Spleen (tissue), 11 donors: ENCODE results near the gene RNF150. TPM values are rescaled to one million over a fixed set of nuclear protein-coding genes. Genes with fewer than 3 reads are reported as not detected.

ENCODE experiments used
- DNase-seq: peaks from one replicate; pipeline ENCODE4 v3.0.0-alpha.2; 2020
- H3K27ac ChIP-seq, 8 donors: fragments of 200-600 bp; sonication (generic) in 7 of 8; 1 replicate in 4 of 8; 2 replicates in 4 of 8; pipeline versions ENCODE4 v1.5.0 to v1.8.0; 2016 to 2021; ENCODE audit warnings: inconsistent platforms in 4 of 8, mild to moderate bottlenecking in 4 of 8, moderate library complexity in 1 of 8
- H3K27me3 ChIP-seq, 7 donors: fragments of 200-600 bp; sonication (generic) in 6 of 7; replicated peaks in 1 of 7; 1 replicate in 4 of 7; 2 replicates in 3 of 7; pipeline versions ENCODE4 v1.5.0 to v1.8.0; 2016 to 2021; ENCODE audit warnings: inconsistent platforms in 3 of 7, mild to moderate bottlenecking in 1 of 7
- H3K36me3 ChIP-seq, 6 donors: fragments of 200-600 bp; sonication (generic) in 5 of 6; 1 replicate in 4 of 6; 2 replicates in 2 of 6; pipeline versions ENCODE4 v1.5.0 to v1.8.0; 2016 to 2021; ENCODE audit warnings: inconsistent platforms in 2 of 6
- H3K4me1 ChIP-seq, 6 donors: fragments of 200-600 bp; sonication (generic) in 5 of 6; 1 replicate in 3 of 6; 2 replicates in 3 of 6; pipeline versions ENCODE4 v1.5.0 to v1.8.0; 2016 to 2021; ENCODE audit warnings: inconsistent platforms in 3 of 6
- H3K4me3 ChIP-seq, 8 donors: fragments of 200-600 bp; sonication (generic) in 7 of 8; 1 replicate in 4 of 8; 2 replicates in 4 of 8; pipeline versions ENCODE4 v1.5.0 to v1.8.0; 2016 to 2021; ENCODE audit warnings: inconsistent platforms in 4 of 8, mild to moderate bottlenecking in 4 of 8, moderate library complexity in 2 of 8
- H3K9me3 ChIP-seq, 8 donors: fragments of 200-600 bp; sonication (generic) in 7 of 8; 1 replicate in 4 of 8; 2 replicates in 4 of 8; pipeline versions ENCODE4 v1.5.0 to v1.8.0; 2016 to 2021; ENCODE audit warnings: inconsistent platforms in 4 of 8
- POLR2A ChIP-seq, 3 donors: fragments of 450-650 bp; IDR thresholded peaks; one replicate each; pipeline ENCODE4 v1.5.1; 2017; ENCODE audit warnings: antibody characterized with exemption in 3 of 3, mild to moderate bottlenecking in 1 of 3
- POLR2AphosphoS5 ChIP-seq, 3 donors: sonication (generic); formaldehyde crosslinking; IDR thresholded peaks; one replicate each; pipeline ENCODE4 v1.5.1; 2017; ENCODE audit warnings: antibody characterized with exemption in 3 of 3
- WGBS, 5 donors: extraction: QIAGEN DNeasy Blood & Tissue Kit in 3 of 5; methylation state at CpG; one replicate each; pipeline versions ENCODE4 v1.1.5 to v1.1.7; 2013 to 2018; 5-methylcytosine and 5-hydroxymethylcytosine counted together
- intact Hi-C: fragments of 100-400 bp; cut with DNase I; formaldehyde crosslinking; loops from one replicate; pipeline ENCODE4 v1.15.0; 2023; ENCODE audit warnings: low total_unique reads
- polyA plus RNA-seq, 3 donors: library from polyadenylated mRNA; stranded (reverse); fragments of 200-250 nt; gene quantifications; one replicate each; pipeline ENCODE4 v1.2.1, GENCODE V29; 2013
- total RNA-seq, 7 donors: library from RNA; depleted of rRNA in 3 of 7; stranded (reverse); fragments of >200 nt in 3 of 7; fragmentation: NEBNext Ultra II Directional in 4 of 7; extraction: Animal tissue kit (Norgen Biotek cat#: 25700) in 4 of 7; gene quantifications; one replicate each; pipeline versions ENCODE4 v1.1.0 to v1.2.1, GENCODE V29; 2016 to 2021
- TF ChIP-seq, protein P1 (sequence below), 11 experiments: fragments of 200-600 bp in 7 of 11; fragments of 450-650 bp in 4 of 11; sonication (generic) in 4 of 11; IDR thresholded peaks in 8 of 11; conservative IDR thresholded peaks in 3 of 11; 1 replicate in 7 of 11; 2 replicates in 4 of 11; pipeline versions ENCODE4 v1.4.0 to v1.8.0; 2016 to 2021; ENCODE audit warnings: antibody characterized with exemption in 11 of 11, inconsistent platforms in 4 of 11, mild to moderate bottlenecking in 1 of 11
- donor health status: healthy with polysubstance abuse.
- donor health status: DM: no; HTN: no; CAD: no; lungs with moderate emphysema.
- donor health status: DM: no; HTN: no; CAD: no.
- donor health status: Bipolar disorder and iron deficiency.
- donor health status: healthy.
- donor health status: DM: no; HTN: no; CAD: no.
- donor health status: DM: yes; HTN: yes; CAD: no.

RNF150 gene
- total and polyA plus RNA-seq, 10 donors, result 1.2 to 42.1 (median 19.2) TPM

DNA sequence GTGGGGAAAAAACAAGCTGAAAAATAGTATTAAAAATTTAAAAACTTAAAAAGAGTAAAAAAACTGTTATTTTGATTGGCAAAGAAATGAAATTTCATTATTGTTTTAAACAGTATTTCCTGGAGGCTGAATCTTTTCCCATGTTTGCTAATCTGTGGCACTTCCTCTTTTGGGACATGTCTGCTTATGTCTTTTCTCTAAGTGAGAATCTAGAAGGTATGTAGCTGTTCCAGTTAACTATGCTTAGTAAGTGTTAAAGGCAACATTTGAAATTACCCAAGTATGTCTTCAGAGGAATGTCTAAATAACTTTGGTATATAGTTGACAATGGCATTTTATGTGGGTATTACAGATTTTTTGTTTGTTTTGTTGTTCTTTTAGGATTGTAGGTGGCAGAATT, 295.5 kb downstream of the RNF150 start:
- Histone ChIP-seq H3K4me1 (peaks cover 6 to 26% (median 11%) of the 10 kb centered on the region in 6 donors), H3K9me3 (peaks cover 0 to 6% (median 0%) of the 10 kb centered on the region in 8 donors), H3K36me3 (no peaks in the 10 kb centered on the region), H3K27me3 (no peaks in the 10 kb centered on the region), H3K27ac (no peak overlapping the region), H3K4me3 (no peak overlapping the region)
- intact Hi-C loops, result no loop called here
- no peak for DNase-seq
- no peak for TF ChIP-seq POLR2A (IDR thresholded peaks at IDR 0.05)

GRCh38 chr4:140834839-140835495, 298.3 kb downstream of the RNF150 start:
- peaks cover 6 to 34% (median 13%) of the 10 kb centered on the region in 6 donors for H3K4me1 ChIP-seq
- 40 to 49% (median 49%) methylated on average over 7 of the region's 7 CpGs for whole genome bisulfite sequencing, 5 donors
- peak overlapping the region in 1 of 8 donors; percentile 4 for H3K27ac ChIP-seq
- no peaks in the 10 kb centered on the region for H3K9me3 ChIP-seq
- H3K36me3 ChIP-seq, result no peaks in the 10 kb centered on the region
- DNase-seq, result no peak
- intact Hi-C loops, result no loop called here
- no peak overlapping the region for H3K4me3 ChIP-seq
- no peaks in the 10 kb centered on the region for H3K27me3 ChIP-seq
- no peak for TF ChIP-seq POLR2AphosphoS5 (IDR thresholded peaks at IDR 0.05)
- TF ChIP-seq POLR2A (IDR thresholded peaks at IDR 0.05), result no peak
- TF ChIP-seq, protein P1, sequence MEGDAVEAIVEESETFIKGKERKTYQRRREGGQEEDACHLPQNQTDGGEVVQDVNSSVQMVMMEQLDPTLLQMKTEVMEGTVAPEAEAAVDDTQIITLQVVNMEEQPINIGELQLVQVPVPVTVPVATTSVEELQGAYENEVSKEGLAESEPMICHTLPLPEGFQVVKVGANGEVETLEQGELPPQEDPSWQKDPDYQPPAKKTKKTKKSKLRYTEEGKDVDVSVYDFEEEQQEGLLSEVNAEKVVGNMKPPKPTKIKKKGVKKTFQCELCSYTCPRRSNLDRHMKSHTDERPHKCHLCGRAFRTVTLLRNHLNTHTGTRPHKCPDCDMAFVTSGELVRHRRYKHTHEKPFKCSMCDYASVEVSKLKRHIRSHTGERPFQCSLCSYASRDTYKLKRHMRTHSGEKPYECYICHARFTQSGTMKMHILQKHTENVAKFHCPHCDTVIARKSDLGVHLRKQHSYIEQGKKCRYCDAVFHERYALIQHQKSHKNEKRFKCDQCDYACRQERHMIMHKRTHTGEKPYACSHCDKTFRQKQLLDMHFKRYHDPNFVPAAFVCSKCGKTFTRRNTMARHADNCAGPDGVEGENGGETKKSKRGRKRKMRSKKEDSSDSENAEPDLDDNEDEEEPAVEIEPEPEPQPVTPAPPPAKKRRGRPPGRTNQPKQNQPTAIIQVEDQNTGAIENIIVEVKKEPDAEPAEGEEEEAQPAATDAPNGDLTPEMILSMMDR (IDR thresholded peaks at IDR 0.05 in 8 of 11, conservative IDR thresholded peaks at IDR 0.05 in 3 of 11), result no peak

DNA sequence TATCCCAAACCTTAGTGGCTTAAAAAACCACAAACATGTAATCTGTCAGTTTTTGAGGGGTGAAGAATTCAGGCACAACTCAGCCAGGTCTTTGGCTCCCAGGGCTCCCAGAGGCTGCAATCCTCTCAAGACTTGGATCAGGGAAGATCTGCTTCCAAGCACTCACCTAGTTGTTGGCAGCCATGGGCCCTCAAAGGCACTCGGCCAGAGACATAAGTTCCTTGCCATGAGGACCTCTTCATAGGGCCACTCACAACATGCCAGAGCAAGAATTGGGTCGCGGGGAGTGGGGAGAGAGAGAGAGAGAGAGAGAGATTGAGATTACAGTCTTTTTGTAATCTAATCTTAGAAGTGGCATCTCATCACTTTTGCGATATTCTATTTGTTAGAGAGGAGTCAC, 300.0 kb downstream of the RNF150 start:
- WGBS, 5 donors, result 86 to 94% (median 91%) methylated on average over 4 of the region's 4 CpGs
- TF ChIP-seq, protein P1 (IDR thresholded peaks at IDR 0.05 in 8 of 11, conservative IDR thresholded peaks at IDR 0.05 in 3 of 11), result no peak
- TF ChIP-seq POLR2A (IDR thresholded peaks at IDR 0.05) (no peak), POLR2AphosphoS5 (IDR thresholded peaks at IDR 0.05) (no peak)
- DNase-seq, result no peak
- H3K27me3 ChIP-seq, result no peaks in the 10 kb centered on the region
- H3K36me3 ChIP-seq, result no peaks in the 10 kb centered on the region
- no peak overlapping the region for H3K27ac ChIP-seq
- peaks cover 6 to 39% (median 16%) of the 10 kb centered on the region in 6 donors for H3K4me1 ChIP-seq
- intact Hi-C loops, result no loop called here
- no peak overlapping the region for H3K4me3 ChIP-seq
- no peaks in the 10 kb centered on the region for H3K9me3 ChIP-seq

DNA sequence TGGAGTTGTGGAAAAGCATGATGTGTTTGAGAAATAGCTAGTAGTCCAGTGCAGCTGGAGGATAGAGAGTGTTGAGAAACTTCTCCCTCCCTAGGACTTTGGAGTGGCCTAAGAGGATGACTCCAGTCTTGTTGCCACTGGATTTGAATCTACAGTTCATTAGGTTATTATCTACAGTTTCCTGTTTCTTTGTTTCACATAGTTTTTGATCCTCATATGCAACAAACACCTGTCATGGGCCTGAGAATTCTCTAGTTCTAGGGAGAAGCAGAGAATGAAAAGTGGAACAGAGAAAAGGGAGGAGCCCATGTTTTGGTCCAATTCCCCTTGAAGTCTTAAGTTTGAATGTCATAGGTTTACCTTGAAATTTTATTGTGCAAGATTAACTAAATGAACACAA, 303.4 kb downstream of the RNF150 start:
- no peaks in the 10 kb centered on the region for H3K9me3 ChIP-seq
- H3K4me3 ChIP-seq, result no peak overlapping the region
- DNase-seq, result no peak
- no peaks in the 10 kb centered on the region for H3K36me3 ChIP-seq
- H3K27ac ChIP-seq, result peak overlapping the region; percentile 10 to 78 (median 55)
- TF ChIP-seq, protein P1 (IDR thresholded peaks at IDR 0.05 in 8 of 11, conservative IDR thresholded peaks at IDR 0.05 in 3 of 11), result no peak
- TF ChIP-seq POLR2AphosphoS5 (IDR thresholded peaks at IDR 0.05) (no peak), POLR2A (IDR thresholded peaks at IDR 0.05) (no peak)
- intact Hi-C loops, result no loop called here
- H3K4me1 ChIP-seq, result peaks cover 0 to 19% (median 3%) of the 10 kb centered on the region in 6 donors
- H3K27me3 ChIP-seq, result no peaks in the 10 kb centered on the region
